Heart right ventricle (tissue), 16 donors: ENCODE results near the gene PPP1R15B. TPM values are rescaled to one million over a fixed set of nuclear protein-coding genes. Genes with fewer than 3 reads are reported as not detected.

Experiments
- ATAC-seq, 8 donors: fragments of 200-7000 bp; cut with Tn5 transposase; one replicate each; pipeline ENCODE4 v1.9.1; 2020; ENCODE audit warnings: mild to moderate bottlenecking in 8 of 8, moderate library complexity in 8 of 8, moderate number of reproducible peaks in 1 of 8
- DNase-seq, 2 donors: peaks; one replicate each; pipeline ENCODE4 v3.0.0-alpha.2; 2020
- H3K27ac ChIP-seq, 10 donors: fragments of 200-600 bp; sonication (generic) in 2 of 10; one replicate each; pipeline versions ENCODE4 v1.5.0 to v1.8.0; 2020 to 2022; ENCODE audit warnings: mild to moderate bottlenecking in 3 of 10
- H3K27me3 ChIP-seq, 7 donors: fragments of 200-600 bp; one replicate each; pipeline ENCODE4 v1.8.0; 2021 to 2022; ENCODE audit warnings: mild to moderate bottlenecking in 2 of 7
- H3K36me3 ChIP-seq, 9 donors: fragments of 200-600 bp; sonication (generic) in 1 of 9; one replicate each; pipeline versions ENCODE4 v1.5.0 to v1.8.0; 2020 to 2022; ENCODE audit warnings: mild to moderate bottlenecking in 2 of 9
- H3K4me1 ChIP-seq, 9 donors: fragments of 200-600 bp; sonication (generic) in 1 of 9; one replicate each; pipeline versions ENCODE4 v1.5.0 to v1.8.0; 2020 to 2022; ENCODE audit warnings: mild to moderate bottlenecking in 4 of 9
- H3K4me3 ChIP-seq, 10 donors: fragments of 200-600 bp; sonication (generic) in 2 of 10; one replicate each; pipeline versions ENCODE4 v1.5.0 to v1.8.0; 2020 to 2022; ENCODE audit warnings: mild to moderate bottlenecking in 7 of 10, moderate library complexity in 2 of 10
- H3K9me3 ChIP-seq, 11 donors: fragments of 200-600 bp in 10 of 11; sonication (generic) in 2 of 11; one replicate each; pipeline versions ENCODE4 v1.5.0 to v1.8.0; 2013 to 2022; ENCODE audit warnings: mild to moderate bottlenecking in 2 of 11, control low read depth in 1 of 11, moderate library complexity in 1 of 11
- CTCF ChIP-seq, 9 donors: fragments of 200-600 bp; sonication (generic) in 2 of 9; IDR thresholded peaks; one replicate each; pipeline versions ENCODE4 v1.5.0 to v1.8.0; 2021 to 2022; ENCODE audit warnings: antibody characterized with exemption in 9 of 9, mild to moderate bottlenecking in 5 of 9, moderate library complexity in 1 of 9
- WGBS, 2 donors: extraction: QIAGEN DNeasy Blood & Tissue Kit; methylation state at CpG; one replicate each; pipeline ENCODE4 v1.1.7; 2013; ENCODE audit warnings: inconsistent platforms in 1 of 2; 5-methylcytosine and 5-hydroxymethylcytosine counted together
- intact Hi-C, 10 donors: fragments of 100-400 bp; cut with DNase I; formaldehyde crosslinking; loops; one replicate each; pipeline versions ENCODE4 v1.11.1 to v1.14.2; 2022
- polyA plus RNA-seq, 2 donors: library from polyadenylated mRNA; stranded (reverse); fragments of 200-250 nt; gene quantifications; one replicate each; pipeline ENCODE4 v1.2.3, GENCODE V29; 2013
- total RNA-seq, 10 donors: library from RNA; stranded (reverse); fragmentation: NEBNext Ultra II Directional in 3 of 10; extraction: Animal tissue kit (Norgen Biotek cat#: 25700) in 3 of 10; gene quantifications; one replicate each; pipeline versions ENCODE4 v1.2.1 to v1.2.4, GENCODE V29; 2021 to 2023
- donor health status: Arrhythmogenic right ventricular cardiomyopathy.
- donor health status: ischemic (EF 13 %, LVEDD 7.1; RV severe dilation, severe dysfunction).
- donor health status: healthy with polysubstance abuse.
- donor health status: DM: no; HTN: yes; CAD: no.
- donor health status: DM: no; HTN: no; CAD: no.
- donor health status: ischemic (EF 25% LVEDD 6.9; RV normal size, moderate dysfunction).
- donor health status: ischemic (EF 25% LVEDD 5.7; RV mildly dilated, moderate dysfunction).
- donor health status: healthy.
- donor health status: DM: yes; HTN: yes; CAD: no.
- donor health status: Ischemic cardiomyopathy.
- donor health status: ischemic (EF 35%, LVEDD 5.7; RV mildly dilated, moderate dysfunction).
- donor health status: nonischemic (EF 11% LVEDD 7.7; RV severe dilation, severe dysfunction).
- donor health status: DM: yes; HTN: yes; CAD: no.
- donor health status: PGD.
- donor health status: ischemic (EF 29% LVEDD 5.4; RV normal size, mild dysfunction).
- donor health status: nonischemic (EF 23%, LVEDD 6.1; RV moderate dilation, normal function).

PPP1R15B gene
- total and polyA plus RNA-seq, 12 donors: 8.4 to 47.3 (median 21.5) TPM

GRCh38 chr1:204449678-204450280, 38.2 kb upstream of the PPP1R15B start:
- intact Hi-C loops: loop anchor here in 3 of 10 donors (2.0 to 5.0 kb wide), 3 partner anchors 43 to 48 kb away; partner anchors contain the start of gene PIK3C2B (in 2 of the 3)
- Histone ChIP-seq H3K4me3 (peak overlapping the region in 7 of 10 donors; percentile 20 to 41 (median 37)), H3K27me3 (no peaks in the 10 kb centered on the region), H3K9me3 (no peaks in the 10 kb centered on the region), H3K4me1 (peaks cover 26 to 88% (median 56%) of the 10 kb centered on the region in 9 donors), H3K27ac (peak overlapping the region; percentile 77 to 91 (median 86)), H3K36me3 (peaks cover 0 to 93% (median 26%) of the 10 kb centered on the region in 9 donors)
- 67 to 74% methylated on average over 8 of the region's 8 CpGs for WGBS, 2 donors
- ATAC-seq (no peak), DNase-seq (no peak)
- TF ChIP-seq CTCF (IDR thresholded peaks at IDR 0.05): no peak

GRCh38 chr1:204448991-204449677, 37.5 kb upstream of the PPP1R15B start:
- Histone ChIP-seq H3K9me3 (no peaks in the 10 kb centered on the region), H3K4me1 (peaks cover 28 to 88% (median 51%) of the 10 kb centered on the region in 9 donors), H3K27ac (peak overlapping the region in 9 of 10 donors; percentile 47 to 91 (median 86)), H3K36me3 (peaks cover 0 to 93% (median 27%) of the 10 kb centered on the region in 9 donors), H3K4me3 (no peak overlapping the region), H3K27me3 (no peaks in the 10 kb centered on the region)
- ATAC-seq: no peak
- 79 to 83% methylated on average over 6 of the region's 6 CpGs for WGBS, 2 donors
- intact Hi-C loops: loop anchor here in 2 of 10 donors (5.0 kb wide), 2 partner anchors 43 to 48 kb away; partner anchors contain the start of gene PIK3C2B (in 1 of the 2)
- no peak for TF ChIP-seq CTCF (IDR thresholded peaks at IDR 0.05)
- DNase-seq: no peak

GRCh38 chr1:204448344-204448964, 36.8 kb upstream of the PPP1R15B start:
- no peak for DNase-seq
- WGBS, 2 donors: 83 to 86% methylated on average over 7 of the region's 7 CpGs
- no peak for ATAC-seq
- Histone ChIP-seq H3K4me3 (no peak overlapping the region), H3K27ac (peak overlapping the region in 5 of 10 donors; percentile 47 to 91 (median 80)), H3K4me1 (peaks cover 30 to 88% (median 51%) of the 10 kb centered on the region in 9 donors), H3K36me3 (peaks cover 0 to 93% (median 31%) of the 10 kb centered on the region in 9 donors), H3K27me3 (no peaks in the 10 kb centered on the region), H3K9me3 (no peaks in the 10 kb centered on the region)
- TF ChIP-seq CTCF (IDR thresholded peaks at IDR 0.05): no peak
- intact Hi-C loops: loop anchor here in 2 of 10 donors (5.0 kb wide), 2 partner anchors 44 to 49 kb away; partner anchors contain the start of gene PIK3C2B (in 1 of the 2)

GRCh38 chr1:204447736-204448135, 36.1 kb upstream of the PPP1R15B start:
- H3K27ac ChIP-seq: peak overlapping the region in 4 of 10 donors; percentile 5 to 80 (median 63)
- whole genome bisulfite sequencing, 2 donors: 67 to 68% methylated on average over 4 of the region's 4 CpGs
- H3K36me3 ChIP-seq: peaks cover 0 to 93% (median 38%) of the 10 kb centered on the region in 9 donors
- intact Hi-C loops: loop anchor here in 7 of 10 donors (1.0 to 5.0 kb wide), 6 partner anchors 45 to 55 kb away; partner anchors contain the start of gene PIK3C2B (in 2 of the 7)
- DNase-seq (no peak), ATAC-seq (no peak)
- H3K4me1 ChIP-seq: peaks cover 34 to 88% (median 51%) of the 10 kb centered on the region in 9 donors
- no peaks in the 10 kb centered on the region for H3K27me3 ChIP-seq
- H3K9me3 ChIP-seq: no peaks in the 10 kb centered on the region
- no peak overlapping the region for H3K4me3 ChIP-seq
- TF ChIP-seq CTCF (IDR thresholded peaks at IDR 0.05): no peak
